Ovary (tissue), 9 donors: ENCODE measurements around the gene C10orf53. TPM values are rescaled to one million over a fixed set of nuclear protein-coding genes. Genes with fewer than 3 reads are reported as not detected.

ENCODE experiments used
- DNase-seq, 5 donors: peaks; one replicate each; pipeline ENCODE4 v3.0.0-alpha.2; 2019 to 2020
- H3K27ac ChIP-seq, 2 donors: fragments of 200-600 bp; one replicate each; pipeline versions ENCODE4 v1.5.1 to v1.8.0; 2019 to 2022
- H3K27me3 ChIP-seq: fragments of 200-600 bp; one replicate; pipeline ENCODE4 v1.8.0; 2022
- H3K36me3 ChIP-seq: fragments of 200-600 bp; sonication (generic); one replicate; pipeline ENCODE4 v1.5.1; 2019
- H3K4me1 ChIP-seq: one replicate; pipeline ENCODE4 v1.8.1; 2013; ENCODE audit warnings: mild to moderate bottlenecking, moderate library complexity; ENCODE audit not compliant: insufficient read depth
- H3K4me3 ChIP-seq: fragments of 200-600 bp; sonication (generic); one replicate; pipeline ENCODE4 v1.5.1; 2017
- H3K9me3 ChIP-seq, 2 donors: fragments of 200-600 bp in 1 of 2; sonication (generic) in 1 of 2; one replicate each; pipeline versions ENCODE4 v1.5.1 to v1.8.1; 2013 to 2019; ENCODE audit warnings: mild to moderate bottlenecking in 1 of 2, moderate library complexity in 1 of 2
- EP300 ChIP-seq: sonication (generic); formaldehyde crosslinking; IDR thresholded peaks from one replicate; pipeline ENCODE4 v1.6.1; 2017; ENCODE audit warnings: antibody characterized with exemption
- POLR2A ChIP-seq: fragments of 450-650 bp; IDR thresholded peaks from one replicate; pipeline ENCODE4 v1.6.1; 2017; ENCODE audit warnings: antibody characterized with exemption, mild to moderate bottlenecking, moderate library complexity
- WGBS, 3 donors: extraction: QIAGEN DNeasy Blood & Tissue Kit in 1 of 3; methylation state at CpG; one replicate each; pipeline versions ENCODE4 v1.1.5 to v1.1.7; 2013 to 2017; 5-methylcytosine and 5-hydroxymethylcytosine counted together
- intact Hi-C, 4 donors: fragments of 100-400 bp; cut with DNase I; formaldehyde crosslinking; loops; one replicate each; pipeline versions ENCODE4 v1.11.0 to v1.15.1; 2022 to 2023
- polyA plus RNA-seq, 2 donors: library from polyadenylated mRNA; stranded (reverse); fragments of 200-250 nt in 1 of 2; fragments of 350-450 nt in 1 of 2; fragmentation: Illumina TruSeq in 1 of 2; extraction: RNeasy Lipid Tissue Mini Kit (QIAGEN cat#74804) in 1 of 2; gene quantifications; one replicate each; pipeline ENCODE4 v1.2.3, GENCODE V29; 2013 to 2014
- total RNA-seq, 7 donors: library from RNA; depleted of rRNA in 2 of 7; stranded (reverse); fragments of >200 nt in 2 of 7; fragmentation: NEBNext Ultra II Directional in 3 of 7; extraction: Animal tissue kit (Norgen Biotek cat#: 25700) in 3 of 7; gene quantifications; one replicate each; pipeline versions ENCODE4 v1.1.0 to v1.2.4, GENCODE V29; 2016 to 2023
- TF ChIP-seq, protein P1 (sequence below), 3 donors: fragments of 450-650 bp in 2 of 3; fragments of 200-600 bp in 1 of 3; IDR thresholded peaks; one replicate each; pipeline versions ENCODE4 v1.5.1 to v1.8.0; 2016 to 2022; ENCODE audit warnings: antibody characterized with exemption in 3 of 3, mild to moderate bottlenecking in 1 of 3
- donor health status: DM: no; HTN: no; CAD: no; lungs with moderate emphysema.
- donor health status: DM: no; HTN: no; CAD: no.
- donor health status: Bipolar disorder and iron deficiency.
- donor health status: DM: yes; HTN: yes; CAD: no.
- donor health status: DM: no; HTN: no; CAD: no.
- donor health status: DM: yes; HTN: yes; CAD: no.

The C10orf53 gene
- total and polyA plus RNA-seq, 9 donors: not detected

DNA sequence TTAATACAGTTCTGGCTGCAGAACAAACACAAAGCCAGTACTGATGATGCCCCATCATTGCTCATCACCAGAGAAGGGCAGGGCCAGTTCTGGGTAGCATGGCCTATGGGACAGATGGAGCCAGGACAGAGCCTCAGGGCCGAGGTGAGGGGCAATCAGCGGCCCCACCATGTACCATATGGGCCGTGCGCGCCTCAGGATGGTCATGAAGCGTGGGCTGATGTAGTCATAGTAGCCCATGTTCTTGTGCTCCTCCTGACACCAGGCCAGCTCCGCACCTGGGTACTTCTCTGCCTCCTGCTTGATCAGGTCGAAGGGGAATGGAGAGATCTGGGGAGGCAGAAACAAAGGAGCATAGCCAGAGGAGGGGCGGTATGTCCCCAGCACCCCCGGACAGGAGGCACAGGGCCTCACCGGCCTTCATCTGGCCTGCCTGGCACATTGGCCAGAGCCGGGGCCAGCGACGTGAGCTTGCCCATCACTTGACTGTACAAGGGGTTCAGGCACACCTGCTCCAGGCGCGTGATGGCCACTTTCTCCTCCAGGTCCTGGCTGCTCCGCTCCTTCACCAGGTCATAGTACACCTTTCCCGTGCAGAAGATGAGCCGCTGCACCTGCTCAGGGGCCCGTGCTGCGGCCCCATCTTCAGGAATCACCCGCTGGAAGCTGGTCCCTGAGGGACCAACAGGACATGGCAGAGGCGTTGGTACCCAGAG is 56.6 kb downstream of the C10orf53 start:
- DNase-seq: no peak
- WGBS, 3 donors: 90 to 95% (median 95%) methylated on average over 23 of the region's 23 CpGs
- Histone ChIP-seq H3K9me3 (no peaks in the 10 kb centered on the region), H3K27ac (no peak overlapping the region), H3K4me1 (no peaks in the 10 kb centered on the region), H3K4me3 (no peak overlapping the region), H3K36me3 (no peaks in the 10 kb centered on the region), H3K27me3 (no peaks in the 10 kb centered on the region)
- TF ChIP-seq, protein P1, sequence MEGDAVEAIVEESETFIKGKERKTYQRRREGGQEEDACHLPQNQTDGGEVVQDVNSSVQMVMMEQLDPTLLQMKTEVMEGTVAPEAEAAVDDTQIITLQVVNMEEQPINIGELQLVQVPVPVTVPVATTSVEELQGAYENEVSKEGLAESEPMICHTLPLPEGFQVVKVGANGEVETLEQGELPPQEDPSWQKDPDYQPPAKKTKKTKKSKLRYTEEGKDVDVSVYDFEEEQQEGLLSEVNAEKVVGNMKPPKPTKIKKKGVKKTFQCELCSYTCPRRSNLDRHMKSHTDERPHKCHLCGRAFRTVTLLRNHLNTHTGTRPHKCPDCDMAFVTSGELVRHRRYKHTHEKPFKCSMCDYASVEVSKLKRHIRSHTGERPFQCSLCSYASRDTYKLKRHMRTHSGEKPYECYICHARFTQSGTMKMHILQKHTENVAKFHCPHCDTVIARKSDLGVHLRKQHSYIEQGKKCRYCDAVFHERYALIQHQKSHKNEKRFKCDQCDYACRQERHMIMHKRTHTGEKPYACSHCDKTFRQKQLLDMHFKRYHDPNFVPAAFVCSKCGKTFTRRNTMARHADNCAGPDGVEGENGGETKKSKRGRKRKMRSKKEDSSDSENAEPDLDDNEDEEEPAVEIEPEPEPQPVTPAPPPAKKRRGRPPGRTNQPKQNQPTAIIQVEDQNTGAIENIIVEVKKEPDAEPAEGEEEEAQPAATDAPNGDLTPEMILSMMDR (IDR thresholded peaks at IDR 0.05): no peak
- no peak for TF ChIP-seq EP300
- no peak for TF ChIP-seq POLR2A
- intact Hi-C loops: no loop called here

DNA sequence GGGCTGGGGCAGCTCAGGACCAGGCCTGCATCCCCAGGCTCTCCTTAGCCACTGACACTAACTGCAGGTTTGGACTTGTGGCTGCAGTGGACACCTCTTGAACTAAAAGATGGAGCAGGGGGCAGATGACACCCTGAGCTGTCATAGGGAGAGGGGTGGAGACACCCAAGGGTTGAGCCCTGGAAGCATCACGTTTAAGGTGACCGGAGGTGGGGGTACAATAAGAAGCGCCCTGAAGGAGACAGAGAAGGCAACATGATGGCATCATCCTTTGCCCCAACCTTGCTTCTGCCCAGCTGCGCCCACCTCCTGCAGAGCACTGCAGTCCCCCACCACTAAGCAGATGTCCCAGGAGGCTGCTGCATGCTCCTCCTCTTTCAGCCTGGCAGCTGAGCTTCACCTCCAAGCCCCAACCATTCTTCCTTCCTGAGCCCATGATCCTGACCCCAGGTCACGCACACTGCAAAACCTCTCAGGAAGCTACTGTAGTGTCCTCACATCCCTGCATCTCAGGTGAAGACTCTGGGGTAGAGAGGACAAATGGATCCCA is 57.2 kb downstream of the C10orf53 start:
- no peak overlapping the region for H3K4me3 ChIP-seq
- H3K27ac ChIP-seq: no peak overlapping the region
- no peak for DNase-seq
- no peaks in the 10 kb centered on the region for H3K36me3 ChIP-seq
- WGBS, 3 donors: 91 to 94% (median 93%) methylated on average over 5 of the region's 5 CpGs
- no peaks in the 10 kb centered on the region for H3K27me3 ChIP-seq
- no peaks in the 10 kb centered on the region for H3K4me1 ChIP-seq
- no peaks in the 10 kb centered on the region for H3K9me3 ChIP-seq
- intact Hi-C loops: no loop called here
- TF ChIP-seq EP300: no peak
- TF ChIP-seq, protein P1 (IDR thresholded peaks at IDR 0.05): no peak
- TF ChIP-seq POLR2A: no peak

DNA sequence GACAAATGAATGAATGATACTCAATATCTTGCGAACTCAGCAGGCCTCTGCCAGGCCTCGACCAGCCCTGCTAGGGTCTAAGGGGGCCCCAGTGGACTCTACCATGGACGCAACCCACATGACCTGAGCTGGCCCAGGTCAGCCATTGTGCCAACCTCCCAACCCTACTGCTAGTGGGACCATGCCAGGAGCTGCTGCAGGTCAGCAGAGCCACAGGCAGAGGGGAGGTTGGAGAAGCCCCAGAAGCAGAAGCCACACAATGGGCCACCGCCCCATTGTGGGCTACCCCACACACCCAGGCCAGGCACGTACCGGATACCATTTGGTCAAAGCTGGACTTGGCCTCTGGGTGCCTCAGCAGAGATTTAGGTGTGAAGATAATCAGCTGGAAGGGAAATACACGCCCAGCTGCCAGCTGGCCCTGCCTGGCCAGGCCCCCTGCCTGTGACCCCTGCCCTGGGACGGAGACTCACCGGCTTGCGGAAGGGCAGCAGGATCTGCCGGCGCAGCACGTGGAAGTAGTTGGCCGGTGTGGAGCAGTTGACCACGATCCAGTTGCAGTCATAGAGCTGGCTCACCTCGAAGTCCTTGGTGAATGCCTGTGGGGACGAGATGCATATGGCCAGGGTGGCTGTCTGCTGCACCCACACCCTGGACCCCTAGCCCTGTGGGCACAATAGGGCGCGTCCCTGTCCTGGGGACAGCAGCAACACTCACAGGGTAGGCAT is 58.2 kb downstream of the C10orf53 start:
- H3K36me3 ChIP-seq: no peaks in the 10 kb centered on the region
- intact Hi-C loops: no loop called here
- H3K27me3 ChIP-seq: no peaks in the 10 kb centered on the region
- H3K4me3 ChIP-seq: no peak overlapping the region
- no peak overlapping the region for H3K27ac ChIP-seq
- DNase-seq: no peak
- 85 to 89% (median 87%) methylated on average over 19 of the region's 19 CpGs for WGBS, 3 donors
- no peak for TF ChIP-seq POLR2A
- H3K9me3 ChIP-seq: no peaks in the 10 kb centered on the region
- H3K4me1 ChIP-seq: no peaks in the 10 kb centered on the region

DNA sequence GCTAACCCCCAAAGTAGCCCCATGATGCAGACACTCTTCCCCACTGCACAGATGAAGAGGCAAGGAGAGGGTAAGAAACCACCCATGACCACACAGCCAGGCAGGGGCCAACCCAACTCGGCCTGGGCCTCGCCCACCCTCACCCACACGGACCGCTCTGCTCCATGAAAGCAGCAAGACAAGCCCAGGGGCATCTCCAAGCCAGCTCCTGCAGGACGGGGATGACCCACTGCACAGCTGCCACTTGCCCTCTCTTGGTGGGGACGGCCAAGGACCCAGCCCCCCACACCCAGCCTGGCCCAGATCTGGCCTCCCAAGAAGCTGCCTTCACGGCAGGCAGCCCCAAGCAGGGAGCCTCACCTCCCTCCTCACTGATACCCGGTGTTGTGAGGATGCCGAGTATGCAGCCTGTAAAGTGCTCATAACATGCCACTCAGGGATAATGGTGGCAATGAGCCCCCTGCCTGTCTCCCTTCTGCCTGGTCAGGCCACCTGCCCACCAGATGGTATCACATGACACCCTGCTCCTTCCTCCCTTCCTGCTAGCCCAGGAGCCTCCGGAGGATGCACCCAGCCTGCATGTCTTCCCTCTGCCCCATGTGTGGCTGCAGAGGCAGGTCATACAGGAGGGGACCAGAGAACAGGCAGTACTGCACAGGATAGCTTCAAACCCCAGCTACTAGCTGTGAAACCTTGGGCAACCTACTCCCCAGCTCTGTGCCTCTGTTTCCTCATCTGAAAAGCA is 59.3 kb downstream of the C10orf53 start:
- WGBS, 3 donors: 72 to 80% (median 73%) methylated on average over 10 of the region's 10 CpGs
- no peaks in the 10 kb centered on the region for H3K36me3 ChIP-seq
- H3K27me3 ChIP-seq: no peaks in the 10 kb centered on the region
- H3K4me3 ChIP-seq: no peak overlapping the region
- H3K27ac ChIP-seq: no peak overlapping the region
- intact Hi-C loops: no loop called here
- H3K4me1 ChIP-seq: no peaks in the 10 kb centered on the region
- H3K9me3 ChIP-seq: no peaks in the 10 kb centered on the region
- DNase-seq: no peak
- TF ChIP-seq POLR2A (no peak), EP300 (no peak)
- TF ChIP-seq, protein P1 (IDR thresholded peaks at IDR 0.05): no peak
